ENCODE results near the gene CTDP1.
"Not testable (repeated sequence)": the region's sequence is repeated elsewhere in the genome, so short reads cannot be mapped to it uniquely, and the experiment has no call there.

The CTDP1 gene

GRCh38 chr18:79744625-79745024, 65.0 kb downstream of the CTDP1 start:
- no peak for DNase-seq (ENCODE audit: low read depth)
- TF ChIP-seq CTCF (conservative IDR thresholded peaks at IDR 0.05; ENCODE audit: low read depth, low read length): no peak
- no peak overlapping the region for H3K4me3 ChIP-seq (ENCODE audit: low read length)

- no peak for TF ChIP-seq CTCF (conservative IDR thresholded peaks at IDR 0.05; ENCODE audit: low read depth, low read length)
Observed at GRCh38 chr18:79746730-79747129, 67.1 kb downstream of the CTDP1 start.

DNA sequence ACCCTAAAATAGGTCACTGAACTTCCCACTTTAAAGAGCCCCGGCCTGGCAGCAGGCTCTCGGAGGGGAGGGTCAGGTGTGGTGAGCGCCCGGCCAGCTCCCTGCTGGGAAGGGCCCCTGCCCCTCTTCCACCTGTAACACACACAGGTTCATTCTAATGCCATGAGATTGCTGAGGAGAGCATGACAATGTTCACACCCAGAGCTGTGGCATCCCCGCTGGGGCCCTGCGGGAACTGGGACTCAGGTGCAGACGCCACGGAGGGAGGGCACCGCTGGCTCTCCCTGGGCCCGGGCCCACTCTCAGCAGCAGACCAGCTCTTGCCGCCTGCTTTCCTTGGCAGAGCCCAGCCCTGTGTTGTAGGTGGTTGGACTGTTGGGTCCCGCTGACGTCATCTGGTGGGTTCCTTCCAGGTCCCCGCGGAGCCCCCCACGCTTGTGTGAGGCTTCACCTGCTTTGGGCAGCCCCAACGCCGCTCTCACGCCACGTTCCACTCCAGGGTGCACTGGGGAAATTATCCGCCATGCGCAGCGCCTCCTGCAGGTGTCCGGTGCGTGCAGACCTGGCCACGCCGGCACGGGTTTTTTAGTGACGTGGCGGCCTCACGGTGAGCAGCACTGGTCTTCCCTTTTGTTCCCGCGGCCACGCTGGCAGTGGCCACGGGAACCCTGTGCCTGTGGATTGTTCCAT, 67.7 kb downstream of the CTDP1 start:
- no peak for DNase-seq (ENCODE audit: low read depth)
- no peak for TF ChIP-seq CTCF (conservative IDR thresholded peaks at IDR 0.05; ENCODE audit: low read depth, low read length)
- no peak overlapping the region for H3K4me3 ChIP-seq (ENCODE audit: low read length)

More at GRCh38 chr18:79746730-79747129, 67.1 kb downstream of the CTDP1 start:
- no peak for DNase-seq (ENCODE audit: low read depth)
- H3K4me3 ChIP-seq (ENCODE audit: low read length): no peak overlapping the region

DNA sequence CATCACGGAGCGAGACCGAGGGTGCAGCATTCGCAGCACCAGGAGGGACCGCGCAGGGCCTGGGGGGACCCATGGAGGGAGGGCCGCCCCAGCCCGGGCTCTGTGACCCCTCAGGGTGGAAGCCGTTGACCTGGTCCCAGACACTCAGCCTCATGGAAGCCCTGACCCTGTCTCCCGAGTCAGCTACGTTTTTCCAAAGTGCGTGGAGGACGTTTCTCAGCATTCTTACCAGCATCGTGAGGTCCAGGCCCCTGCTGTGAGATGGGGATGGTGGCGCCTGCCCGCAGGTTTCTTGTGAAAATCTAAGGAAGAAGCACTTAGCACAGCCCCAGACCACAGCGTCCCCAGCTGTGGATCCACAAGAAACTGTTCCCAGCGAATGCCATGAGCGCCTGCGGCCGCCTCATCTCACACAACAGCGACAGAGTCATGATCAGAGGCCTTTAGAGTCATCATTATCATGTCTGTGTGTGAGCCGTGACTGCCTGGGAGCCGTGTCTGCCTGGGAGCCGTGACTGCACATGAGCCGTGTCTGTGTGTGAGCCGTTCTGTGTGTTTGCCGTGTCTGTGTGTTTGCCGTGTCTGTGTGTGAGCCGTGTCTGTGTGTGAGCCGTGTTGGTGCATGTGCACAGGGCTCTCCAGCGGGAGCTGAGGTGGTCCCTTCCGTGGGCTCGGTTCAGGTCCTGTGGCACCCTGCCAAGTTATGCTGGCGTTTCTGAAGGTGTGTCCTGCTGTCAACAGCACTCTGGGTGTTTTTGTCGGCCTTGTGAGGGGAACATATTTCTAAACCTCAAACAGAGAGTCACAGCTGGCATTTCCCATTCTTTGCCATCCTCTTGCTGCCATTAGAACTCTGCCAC, 68.9 kb downstream of the CTDP1 start:
- no peak overlapping the region for H3K4me3 ChIP-seq (ENCODE audit: low read length)
- TF ChIP-seq CTCF (conservative IDR thresholded peaks at IDR 0.05; ENCODE audit: low read depth, low read length): no peak
- no peak for DNase-seq (ENCODE audit: low read depth)

GRCh38 chr18:79749251-79750191, 69.9 kb downstream of the CTDP1 start:
- no peak for DNase-seq (ENCODE audit: low read depth)
- no peak for TF ChIP-seq CTCF (conservative IDR thresholded peaks at IDR 0.05; ENCODE audit: low read depth, low read length)
- H3K4me3 ChIP-seq (ENCODE audit: low read length): no peak overlapping the region

GRCh38 chr18:79750980-79751571, 71.5 kb downstream of the CTDP1 start:
- TF ChIP-seq CTCF (conservative IDR thresholded peaks at IDR 0.05; ENCODE audit: low read depth, low read length): no peak
- no peak for DNase-seq (ENCODE audit: low read depth)

GRCh38 chr18:79751918-79752578, 72.4 kb downstream of the CTDP1 start:
- not testable (repeated sequence) for H3K4me3 ChIP-seq (ENCODE audit: low read length); DNase-seq (ENCODE audit: low read depth)

More at GRCh38 chr18:79750980-79751571, 71.5 kb downstream of the CTDP1 start:
- no peak overlapping the region for H3K4me3 ChIP-seq (ENCODE audit: low read length)

- DNase-seq (ENCODE audit: low read depth); H3K4me3 ChIP-seq (ENCODE audit: low read length): not testable (repeated sequence)
Observed at GRCh38 chr18:79752946-79753345, 73.3 kb downstream of the CTDP1 start.
